Endothelial cell (in vitro differentiated cells): ENCODE measurements around the gene MTG1. TPM values are rescaled to one million over a fixed set of nuclear protein-coding genes. Genes with fewer than 3 reads are reported as not detected.
A peak's percentile ranks its signal among the peaks of the same experiment; 100 is the strongest.
"Not testable (repeated sequence)": the region's sequence is repeated elsewhere in the genome, so short reads cannot be mapped to it uniquely, and the experiment has no call there.

ENCODE experiments used
- DNase-seq: peaks from one replicate; pipeline ENCODE4 v3.0.0; 2021; ENCODE audit warnings: low spot score
- H3K27ac Mint-ChIP-seq: one replicate; pipeline ENCODE4 v1.8.0; 2021; ENCODE audit warnings: mixed read lengths, inconsistent platforms; ENCODE audit not compliant: unreplicated experiment
- H3K27me3 Mint-ChIP-seq: one replicate; pipeline ENCODE4 v1.8.0; 2021; ENCODE audit warnings: mild to moderate bottlenecking, moderate library complexity, mixed read lengths, inconsistent platforms; ENCODE audit not compliant: unreplicated experiment
- H3K36me3 Mint-ChIP-seq: one replicate; pipeline ENCODE4 v1.8.0; 2021; ENCODE audit warnings: mild to moderate bottlenecking, low read depth, mixed read lengths, inconsistent platforms; ENCODE audit not compliant: unreplicated experiment
- H3K4me1 Mint-ChIP-seq: one replicate; pipeline ENCODE4 v1.8.0; 2021; ENCODE audit warnings: mild to moderate bottlenecking, mixed read lengths, inconsistent platforms; ENCODE audit not compliant: unreplicated experiment
- H3K4me3 Mint-ChIP-seq: one replicate; pipeline ENCODE4 v1.8.0; 2021; ENCODE audit warnings: mild to moderate bottlenecking, mixed read lengths, inconsistent platforms; ENCODE audit not compliant: unreplicated experiment
- H3K9me3 Mint-ChIP-seq: one replicate; pipeline ENCODE4 v1.8.0; 2021; ENCODE audit warnings: mixed read lengths, inconsistent platforms; ENCODE audit not compliant: unreplicated experiment
- total RNA-seq: library from RNA; stranded (reverse); fragmentation: NEBNext Ultra II Directional; extraction: Animal tissue kit (Norgen Biotek cat#: 25700); gene quantifications from one replicate; pipeline ENCODE4 v1.2.1, GENCODE V29; 2021; ENCODE audit not compliant: unreplicated experiment
- TF ChIP-seq, protein P1 (sequence below): fragments of 200-600 bp; sonication (generic); IDR thresholded peaks from one replicate; pipeline ENCODE4 v1.5.0; 2021; ENCODE audit warnings: antibody characterized with exemption; ENCODE audit not compliant: unreplicated experiment

MTG1 gene
- total RNA-seq, 1 donor from 2014 or later: 97.3 TPM

DNA sequence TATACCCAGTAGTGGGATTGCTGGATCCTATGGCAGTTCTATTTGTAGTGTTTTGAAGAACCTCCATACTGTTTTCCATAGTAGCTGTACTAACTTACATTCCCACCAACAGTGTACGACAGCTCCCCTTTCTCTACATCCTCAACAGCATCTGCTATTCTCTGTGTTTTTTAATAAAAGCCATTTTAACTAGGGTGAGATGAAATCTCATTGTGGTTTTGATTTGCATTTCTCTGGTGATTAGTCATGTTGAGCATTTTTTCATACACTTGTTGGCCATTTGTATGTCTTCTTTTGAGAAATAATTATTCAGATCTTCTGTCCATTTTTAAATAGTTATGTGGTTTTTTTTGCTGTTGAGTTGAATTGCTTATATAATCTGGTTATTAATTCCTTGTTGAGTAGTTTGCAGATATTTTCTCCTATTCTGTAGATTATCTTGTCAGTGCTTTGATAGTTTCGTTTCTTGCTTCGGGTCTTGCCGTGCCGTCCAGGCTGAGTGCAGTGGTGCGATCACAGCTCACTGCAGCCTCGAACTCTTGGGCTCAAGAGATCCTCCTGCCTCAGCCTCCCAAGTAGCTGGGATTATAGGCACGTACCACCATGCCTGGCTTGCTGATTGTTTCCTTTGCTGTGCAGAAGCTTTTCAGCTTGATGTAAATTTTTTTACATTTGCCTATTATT is 12.0 kb downstream of the MTG1 start:
- peaks cover 2% of the 10 kb centered on the region for H3K9me3 Mint-ChIP-seq
- H3K36me3 Mint-ChIP-seq: peaks cover 58% of the 10 kb centered on the region
- H3K27ac Mint-ChIP-seq: no peak overlapping the region
- no peak for DNase-seq
- TF ChIP-seq, protein P1, sequence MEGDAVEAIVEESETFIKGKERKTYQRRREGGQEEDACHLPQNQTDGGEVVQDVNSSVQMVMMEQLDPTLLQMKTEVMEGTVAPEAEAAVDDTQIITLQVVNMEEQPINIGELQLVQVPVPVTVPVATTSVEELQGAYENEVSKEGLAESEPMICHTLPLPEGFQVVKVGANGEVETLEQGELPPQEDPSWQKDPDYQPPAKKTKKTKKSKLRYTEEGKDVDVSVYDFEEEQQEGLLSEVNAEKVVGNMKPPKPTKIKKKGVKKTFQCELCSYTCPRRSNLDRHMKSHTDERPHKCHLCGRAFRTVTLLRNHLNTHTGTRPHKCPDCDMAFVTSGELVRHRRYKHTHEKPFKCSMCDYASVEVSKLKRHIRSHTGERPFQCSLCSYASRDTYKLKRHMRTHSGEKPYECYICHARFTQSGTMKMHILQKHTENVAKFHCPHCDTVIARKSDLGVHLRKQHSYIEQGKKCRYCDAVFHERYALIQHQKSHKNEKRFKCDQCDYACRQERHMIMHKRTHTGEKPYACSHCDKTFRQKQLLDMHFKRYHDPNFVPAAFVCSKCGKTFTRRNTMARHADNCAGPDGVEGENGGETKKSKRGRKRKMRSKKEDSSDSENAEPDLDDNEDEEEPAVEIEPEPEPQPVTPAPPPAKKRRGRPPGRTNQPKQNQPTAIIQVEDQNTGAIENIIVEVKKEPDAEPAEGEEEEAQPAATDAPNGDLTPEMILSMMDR: no peak
- peaks cover 2% of the 10 kb centered on the region for H3K27me3 Mint-ChIP-seq
- no peak overlapping the region for H3K4me3 Mint-ChIP-seq
- peaks cover 9% of the 10 kb centered on the region for H3K4me1 Mint-ChIP-seq

DNA sequence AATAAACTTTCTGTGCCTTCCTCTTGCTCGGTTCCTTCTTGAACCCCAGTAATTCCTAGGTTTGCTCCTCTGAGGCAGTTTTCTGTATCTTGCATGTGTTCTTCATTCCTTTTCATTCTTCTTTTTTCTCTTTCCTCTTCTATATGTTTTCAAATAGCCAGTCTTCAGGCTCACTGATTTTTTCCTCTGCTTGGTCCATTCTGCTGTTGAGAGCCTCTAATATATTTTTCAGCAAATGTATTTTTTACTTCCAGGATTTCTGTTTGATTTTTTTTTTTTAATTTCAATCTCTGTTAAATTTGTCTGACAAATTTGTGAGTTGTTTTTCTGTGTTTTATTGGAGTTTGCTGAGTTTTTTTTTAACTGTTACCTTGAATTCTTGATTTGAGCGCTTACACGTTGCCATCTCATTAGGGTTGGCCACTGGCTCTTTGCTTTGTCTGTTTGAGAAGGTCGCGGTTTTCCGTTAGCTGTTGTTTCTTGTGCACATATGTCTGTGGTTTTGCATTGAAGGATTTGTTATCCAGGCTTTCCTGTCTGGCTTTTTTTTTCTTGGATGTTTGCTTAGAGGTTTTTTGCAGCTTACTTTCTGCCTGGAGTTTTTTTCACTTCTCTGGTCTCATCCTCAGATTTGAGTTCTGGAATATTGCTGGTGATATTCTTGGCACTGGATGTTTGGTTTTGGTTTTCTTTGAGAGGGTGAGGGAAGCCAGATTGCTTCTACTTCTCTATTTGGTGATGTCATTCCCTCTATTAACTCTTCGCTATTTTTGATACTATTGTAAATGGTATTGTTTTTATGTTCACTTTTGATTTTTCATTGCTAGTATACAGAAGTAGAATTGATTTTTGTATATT is 17.8 kb downstream of the MTG1 start:
- TF ChIP-seq, protein P1: no peak
- Mint-ChIP-seq H3K36me3 (peaks cover 78% of the 10 kb centered on the region), H3K4me3 (peak overlapping the region; percentile 53), H3K27me3 (peaks cover 4% of the 10 kb centered on the region), H3K9me3 (peaks cover 21% of the 10 kb centered on the region), H3K27ac (no peak overlapping the region), H3K4me1 (no peaks in the 10 kb centered on the region)
- DNase-seq: no peak

DNA sequence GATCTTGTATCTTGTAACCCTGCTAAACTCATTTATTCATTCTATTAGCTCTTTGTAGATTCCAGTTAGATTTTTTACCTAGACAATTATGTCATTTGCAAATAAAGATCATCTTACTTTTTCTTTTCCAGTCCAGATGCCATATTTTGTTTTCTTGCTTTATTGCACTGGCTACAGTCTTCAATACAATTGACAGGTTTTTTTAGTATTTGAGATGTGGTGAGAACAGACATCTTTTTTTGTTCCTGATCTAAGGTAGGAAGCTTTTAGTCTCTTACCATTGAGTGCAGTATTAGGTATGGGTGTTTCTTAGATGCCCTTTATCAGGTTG is 18.4 kb downstream of the MTG1 start:
- Mint-ChIP-seq H3K9me3 (peaks cover 21% of the 10 kb centered on the region), H3K27ac (no peak overlapping the region), H3K27me3 (peaks cover 4% of the 10 kb centered on the region), H3K4me1 (no peaks in the 10 kb centered on the region), H3K4me3 (no peak overlapping the region), H3K36me3 (peaks cover 74% of the 10 kb centered on the region)
- TF ChIP-seq, protein P1: no peak
- DNase-seq: no peak

DNA sequence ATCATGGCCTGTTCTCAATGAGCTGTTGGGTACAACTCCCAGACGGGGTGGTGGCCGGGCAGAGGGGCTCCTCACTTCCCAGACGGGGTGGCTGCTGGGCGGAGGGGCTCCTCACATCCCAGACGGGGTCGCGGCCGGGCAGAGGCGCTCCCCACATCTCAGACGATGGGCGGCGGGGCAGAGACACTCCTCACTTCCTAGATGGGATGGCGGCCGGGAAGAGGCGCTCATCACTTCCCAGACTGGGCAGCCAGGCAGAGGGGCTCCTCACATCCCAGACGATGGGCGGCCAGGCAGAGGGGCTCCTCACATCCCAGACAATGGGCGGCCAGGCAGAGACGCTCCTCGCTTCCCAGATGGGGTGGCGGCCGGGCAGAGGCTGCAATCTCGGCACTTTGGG is 20.4 kb downstream of the MTG1 start:
- not testable (repeated sequence) for H3K27me3 Mint-ChIP-seq, H3K4me3 Mint-ChIP-seq, DNase-seq, H3K4me1 Mint-ChIP-seq, H3K27ac Mint-ChIP-seq
- peaks cover 59% of the 10 kb centered on the region for H3K36me3 Mint-ChIP-seq
- H3K9me3 Mint-ChIP-seq: peaks cover 21% of the 10 kb centered on the region

DNA sequence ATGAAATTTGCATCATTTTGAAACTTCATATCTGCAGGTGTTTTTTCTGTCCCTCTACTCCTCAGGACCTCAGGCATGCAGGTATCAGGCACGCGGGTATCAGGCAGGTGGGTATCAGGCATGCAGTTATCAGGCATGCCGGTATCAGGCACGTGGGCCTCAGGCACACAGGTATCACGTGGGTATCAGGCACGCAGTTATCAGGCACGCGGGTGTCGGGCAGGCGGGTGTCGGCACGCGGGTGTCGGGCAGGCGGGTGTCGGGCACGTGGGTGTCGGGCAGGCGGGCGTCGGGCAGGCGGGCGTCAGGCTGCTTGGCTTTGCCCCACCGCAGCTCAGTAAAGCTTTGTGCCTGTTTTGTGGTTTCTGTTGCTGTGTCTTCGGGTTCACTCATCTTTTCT is 21.8 kb downstream of the MTG1 start:
- H3K4me3 Mint-ChIP-seq: peak overlapping the region; percentile 85
- H3K4me1 Mint-ChIP-seq: no peaks in the 10 kb centered on the region
- H3K27me3 Mint-ChIP-seq: peaks cover 5% of the 10 kb centered on the region
- H3K36me3 Mint-ChIP-seq: peaks cover 49% of the 10 kb centered on the region
- H3K27ac Mint-ChIP-seq: no peak overlapping the region
- no peak for DNase-seq
- peaks cover 21% of the 10 kb centered on the region for H3K9me3 Mint-ChIP-seq
- TF ChIP-seq, protein P1: no peak
